ENCODE results near the gene EIF3F.

Gene EIF3F

GRCh38 chr11:7964873-7965272, 22.3 kb upstream of the EIF3F start:
- DNase-seq (no peak), ATAC-seq (ENCODE audit: insufficient read depth, low read depth) (no peak)
- H3K27ac ChIP-seq (ENCODE audit: low read length), result no peak overlapping the region
- H3K79me2 ChIP-seq (ENCODE audit: insufficient read depth, low read length), result no peaks in the 10 kb centered on the region
- H3K9me3 ChIP-seq (ENCODE audit: insufficient read depth, low read length, severe bottlenecking), result no peaks in the 10 kb centered on the region
- H3K36me3 ChIP-seq (ENCODE audit: insufficient read depth, low read length), result no peaks in the 10 kb centered on the region
- H3K4me2 ChIP-seq (ENCODE audit: insufficient read depth, low read length), result no peak overlapping the region
- TF ChIP-seq EZH2 (IDR thresholded peaks at IDR 0.05; ENCODE audit: borderline replicate concordance, low read depth, low read length, severe bottlenecking) (no peak), CTCF (IDR thresholded peaks at IDR 0.05; ENCODE audit: borderline replicate concordance, extremely low read depth, low read length, poor library complexity, severe bottlenecking) (no peak)
- H4K20me1 ChIP-seq (ENCODE audit: insufficient read depth, low read length), result no peaks in the 10 kb centered on the region
- no peak overlapping the region for H3K4me3 ChIP-seq (ENCODE audit: low read depth in 1 of 2, low read length in 2 of 2)
- H3K9ac ChIP-seq (ENCODE audit: low read depth, low read length), result no peak overlapping the region
- H3K27me3 ChIP-seq (ENCODE audit: insufficient read depth, low read length, poor library complexity), result peaks cover 20% of the 10 kb centered on the region
- no peak overlapping the region for H2AFZ ChIP-seq (ENCODE audit: low read depth, low read length)
- no peaks in the 10 kb centered on the region for H3K4me1 ChIP-seq (ENCODE audit: insufficient read depth, low read length)

GRCh38 chr11:7965386-7965785, 21.8 kb upstream of the EIF3F start, which contains the start of gene NLRP10:
TSS of gene NLRP10 (minus strand) at chr11:7965447. CDS start at chr11:7963495, 1,952 bp downstream.
- peaks cover 21% of the 10 kb centered on the region for H3K27me3 ChIP-seq (ENCODE audit: insufficient read depth, low read length, poor library complexity)
- H2AFZ ChIP-seq (ENCODE audit: low read depth, low read length), result no peak within 1 kb of the TSS
- no peaks in the 10 kb centered on the region for H3K36me3 ChIP-seq (ENCODE audit: insufficient read depth, low read length)
- H3K27ac ChIP-seq (ENCODE audit: low read length), result no peak within 1 kb of the TSS
- H3K4me1 ChIP-seq (ENCODE audit: insufficient read depth, low read length), result no peaks in the 10 kb centered on the region
- no peaks in the 10 kb centered on the region for H4K20me1 ChIP-seq (ENCODE audit: insufficient read depth, low read length)
- no peak within 1 kb of the TSS for H3K4me3 ChIP-seq (ENCODE audit: low read depth in 1 of 2, low read length in 2 of 2)
- no peak for DNase-seq
- TF ChIP-seq CTCF (IDR thresholded peaks at IDR 0.05; ENCODE audit: borderline replicate concordance, extremely low read depth, low read length, poor library complexity, severe bottlenecking), result no peak
- no peak for TF ChIP-seq EZH2 (IDR thresholded peaks at IDR 0.05; ENCODE audit: borderline replicate concordance, low read depth, low read length, severe bottlenecking)
- H3K79me2 ChIP-seq (ENCODE audit: insufficient read depth, low read length), result no peaks in the 10 kb centered on the region
- H3K9ac ChIP-seq (ENCODE audit: low read depth, low read length), result no peak within 1 kb of the TSS
- ATAC-seq (ENCODE audit: insufficient read depth, low read depth), result no peak
- no peak within 1 kb of the TSS for H3K4me2 ChIP-seq (ENCODE audit: insufficient read depth, low read length)
- H3K9me3 ChIP-seq (ENCODE audit: insufficient read depth, low read length, severe bottlenecking), result no peaks in the 10 kb centered on the region

- Histone ChIP-seq H3K36me3 (ENCODE audit: insufficient read depth, low read length) (no peaks in the 10 kb centered on the region), H2AFZ (ENCODE audit: low read depth, low read length) (no peak overlapping the region), H3K4me2 (ENCODE audit: insufficient read depth, low read length) (no peak overlapping the region), H3K4me3 (ENCODE audit: low read depth in 1 of 2, low read length in 2 of 2) (no peak overlapping the region), H4K20me1 (ENCODE audit: insufficient read depth, low read length) (peaks cover 2% of the 10 kb centered on the region; the same call in 1 of the 2 replicates), H3K9ac (ENCODE audit: low read depth, low read length) (no peak overlapping the region), H3K27ac (ENCODE audit: low read length) (no peak overlapping the region), H3K27me3 (ENCODE audit: insufficient read depth, low read length, poor library complexity) (peaks cover 25% of the 10 kb centered on the region), H3K4me1 (ENCODE audit: insufficient read depth, low read length) (no peaks in the 10 kb centered on the region), H3K79me2 (ENCODE audit: insufficient read depth, low read length) (no peaks in the 10 kb centered on the region), H3K9me3 (ENCODE audit: insufficient read depth, low read length, severe bottlenecking) (no peaks in the 10 kb centered on the region)
- TF ChIP-seq CTCF (IDR thresholded peaks at IDR 0.05; ENCODE audit: borderline replicate concordance, extremely low read depth, low read length, poor library complexity, severe bottlenecking), result no peak
- no peak for TF ChIP-seq EZH2 (IDR thresholded peaks at IDR 0.05; ENCODE audit: borderline replicate concordance, low read depth, low read length, severe bottlenecking)
- ATAC-seq (ENCODE audit: insufficient read depth, low read depth) (no peak), DNase-seq (no peak)
Observed at GRCh38 chr11:7967097-7967496, 20.0 kb upstream of the EIF3F start.

- TF ChIP-seq CTCF (IDR thresholded peaks at IDR 0.05; ENCODE audit: borderline replicate concordance, extremely low read depth, low read length, poor library complexity, severe bottlenecking) (no peak), EZH2 (IDR thresholded peaks at IDR 0.05; ENCODE audit: borderline replicate concordance, low read depth, low read length, severe bottlenecking) (no peak)
- no peak for DNase-seq
- no peak for ATAC-seq (ENCODE audit: insufficient read depth, low read depth)
- Histone ChIP-seq H3K9me3 (ENCODE audit: insufficient read depth, low read length, severe bottlenecking) (no peaks in the 10 kb centered on the region), H2AFZ (ENCODE audit: low read depth, low read length) (no peak overlapping the region), H3K4me3 (ENCODE audit: low read depth in 1 of 2, low read length in 2 of 2) (no peak overlapping the region), H4K20me1 (ENCODE audit: insufficient read depth, low read length) (peaks cover 2% of the 10 kb centered on the region; the same call in 1 of the 2 replicates), H3K4me2 (ENCODE audit: insufficient read depth, low read length) (no peak overlapping the region), H3K27ac (ENCODE audit: low read length) (no peak overlapping the region), H3K4me1 (ENCODE audit: insufficient read depth, low read length) (no peaks in the 10 kb centered on the region), H3K79me2 (ENCODE audit: insufficient read depth, low read length) (no peaks in the 10 kb centered on the region), H3K36me3 (ENCODE audit: insufficient read depth, low read length) (no peaks in the 10 kb centered on the region), H3K9ac (ENCODE audit: low read depth, low read length) (no peak overlapping the region), H3K27me3 (ENCODE audit: insufficient read depth, low read length, poor library complexity) (peaks cover 25% of the 10 kb centered on the region)
Observed at GRCh38 chr11:7967826-7968225, 19.3 kb upstream of the EIF3F start.

All from DND-41 (cell line).